ENCODE measurements around the gene CSF2RB.

Gene CSF2RB

GRCh38 chr22:36891646-36892045 is 21.8 kb upstream of the CSF2RB start:
- no peaks in the 10 kb centered on the region for H3K9me3 ChIP-seq (ENCODE audit: severe bottlenecking)
- H3K27me3 ChIP-seq (ENCODE audit: insufficient read depth, low read depth, severe bottlenecking), result peaks cover 63% of the 10 kb centered on the region
- no peak for DNase-seq
- no peak overlapping the region for H3K27ac ChIP-seq
- H3K36me3 ChIP-seq, result no peaks in the 10 kb centered on the region
- no peak overlapping the region for H3K4me3 ChIP-seq (ENCODE audit: low read depth, low read length)
- TF ChIP-seq CTCF (IDR thresholded peaks at IDR 0.05; ENCODE audit: low read depth, low read length), result no peak

GRCh38 chr22:36892292-36892691 is 21.1 kb upstream of the CSF2RB start:
- H3K4me3 ChIP-seq (ENCODE audit: low read depth, low read length), result no peak overlapping the region
- no peak for TF ChIP-seq CTCF (IDR thresholded peaks at IDR 0.05; ENCODE audit: low read depth, low read length)
- H3K36me3 ChIP-seq, result no peaks in the 10 kb centered on the region
- no peak for DNase-seq
- H3K27ac ChIP-seq, result no peak overlapping the region
- H3K9me3 ChIP-seq (ENCODE audit: severe bottlenecking), result no peaks in the 10 kb centered on the region
- H3K27me3 ChIP-seq (ENCODE audit: insufficient read depth, low read depth, severe bottlenecking), result peaks cover 61% of the 10 kb centered on the region

DNA sequence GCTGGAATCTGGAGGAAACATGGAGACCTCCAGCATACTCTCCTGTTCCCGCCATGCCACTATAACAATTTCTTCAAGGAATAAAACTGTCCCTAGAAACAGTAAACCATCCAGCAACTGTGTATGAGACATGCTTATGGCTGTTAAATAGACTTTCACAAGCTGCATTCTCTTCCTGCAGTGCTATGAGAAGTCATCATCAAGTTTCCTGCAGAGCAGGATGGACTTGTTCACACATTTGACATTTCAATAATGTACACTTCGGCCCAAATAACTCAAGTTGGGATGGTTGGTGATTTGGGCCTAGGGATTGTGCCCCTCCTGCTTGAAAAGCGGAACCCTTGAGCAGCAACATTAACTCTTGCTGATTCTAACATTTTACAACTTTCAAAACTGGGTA is 20.2 kb upstream of the CSF2RB start:
- Histone ChIP-seq H3K9me3 (ENCODE audit: severe bottlenecking) (no peaks in the 10 kb centered on the region), H3K4me3 (ENCODE audit: low read depth, low read length) (no peak overlapping the region), H3K27ac (no peak overlapping the region), H3K27me3 (ENCODE audit: insufficient read depth, low read depth, severe bottlenecking) (peaks cover 62% of the 10 kb centered on the region), H3K36me3 (no peaks in the 10 kb centered on the region)
- no peak for TF ChIP-seq CTCF (IDR thresholded peaks at IDR 0.05; ENCODE audit: low read depth, low read length)
- DNase-seq, result no peak

GRCh38 chr22:36894266-36894665 is 19.2 kb upstream of the CSF2RB start:
- no peak for TF ChIP-seq CTCF (IDR thresholded peaks at IDR 0.05; ENCODE audit: low read depth, low read length)
- DNase-seq, result no peak
- no peak overlapping the region for H3K4me3 ChIP-seq (ENCODE audit: low read depth, low read length)
- peaks cover 64% of the 10 kb centered on the region for H3K27me3 ChIP-seq (ENCODE audit: insufficient read depth, low read depth, severe bottlenecking)
- no peak overlapping the region for H3K27ac ChIP-seq
- no peaks in the 10 kb centered on the region for H3K9me3 ChIP-seq (ENCODE audit: severe bottlenecking)
- no peaks in the 10 kb centered on the region for H3K36me3 ChIP-seq

- Histone ChIP-seq H3K36me3 (no peaks in the 10 kb centered on the region), H3K9me3 (ENCODE audit: severe bottlenecking) (peaks cover 8% of the 10 kb centered on the region), H3K27me3 (ENCODE audit: insufficient read depth, low read depth, severe bottlenecking) (peaks cover 70% of the 10 kb centered on the region), H3K4me3 (ENCODE audit: low read depth, low read length) (no peak overlapping the region), H3K27ac (no peak overlapping the region)
- no peak for TF ChIP-seq CTCF (IDR thresholded peaks at IDR 0.05; ENCODE audit: low read depth, low read length)
- DNase-seq, result no peak
Measured at GRCh38 chr22:36897611-36898010, 15.8 kb upstream of the CSF2RB start.

DNA sequence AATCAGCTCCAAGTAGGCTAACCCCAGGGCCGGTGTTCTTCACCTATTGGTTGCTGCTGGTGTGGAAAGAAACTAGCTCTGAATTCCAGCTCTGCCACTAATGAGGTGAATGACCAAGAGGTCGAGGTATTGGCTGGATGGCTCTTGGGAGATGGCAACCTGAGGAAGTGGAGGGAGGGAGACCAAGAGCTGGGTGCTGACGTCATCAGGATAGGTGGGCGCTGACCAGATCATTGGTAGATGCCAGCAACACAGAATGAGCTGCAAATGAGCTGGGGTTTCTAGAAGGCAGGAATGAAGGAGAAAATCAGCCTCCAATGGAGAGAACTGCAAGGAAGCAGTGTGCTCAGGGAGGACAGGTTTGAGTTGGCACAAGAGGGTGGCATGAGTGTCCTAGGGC is 14.7 kb upstream of the CSF2RB start:
- no peaks in the 10 kb centered on the region for H3K36me3 ChIP-seq
- TF ChIP-seq CTCF (IDR thresholded peaks at IDR 0.05; ENCODE audit: low read depth, low read length), result no peak
- H3K27me3 ChIP-seq (ENCODE audit: insufficient read depth, low read depth, severe bottlenecking), result peaks cover 70% of the 10 kb centered on the region
- H3K4me3 ChIP-seq (ENCODE audit: low read depth, low read length), result no peak overlapping the region
- no peak for DNase-seq
- peaks cover 8% of the 10 kb centered on the region for H3K9me3 ChIP-seq (ENCODE audit: severe bottlenecking)
- no peak overlapping the region for H3K27ac ChIP-seq

Data from WERI-Rb-1 (cell line).